ENCODE data around the gene PIK3C2A.

DNA sequence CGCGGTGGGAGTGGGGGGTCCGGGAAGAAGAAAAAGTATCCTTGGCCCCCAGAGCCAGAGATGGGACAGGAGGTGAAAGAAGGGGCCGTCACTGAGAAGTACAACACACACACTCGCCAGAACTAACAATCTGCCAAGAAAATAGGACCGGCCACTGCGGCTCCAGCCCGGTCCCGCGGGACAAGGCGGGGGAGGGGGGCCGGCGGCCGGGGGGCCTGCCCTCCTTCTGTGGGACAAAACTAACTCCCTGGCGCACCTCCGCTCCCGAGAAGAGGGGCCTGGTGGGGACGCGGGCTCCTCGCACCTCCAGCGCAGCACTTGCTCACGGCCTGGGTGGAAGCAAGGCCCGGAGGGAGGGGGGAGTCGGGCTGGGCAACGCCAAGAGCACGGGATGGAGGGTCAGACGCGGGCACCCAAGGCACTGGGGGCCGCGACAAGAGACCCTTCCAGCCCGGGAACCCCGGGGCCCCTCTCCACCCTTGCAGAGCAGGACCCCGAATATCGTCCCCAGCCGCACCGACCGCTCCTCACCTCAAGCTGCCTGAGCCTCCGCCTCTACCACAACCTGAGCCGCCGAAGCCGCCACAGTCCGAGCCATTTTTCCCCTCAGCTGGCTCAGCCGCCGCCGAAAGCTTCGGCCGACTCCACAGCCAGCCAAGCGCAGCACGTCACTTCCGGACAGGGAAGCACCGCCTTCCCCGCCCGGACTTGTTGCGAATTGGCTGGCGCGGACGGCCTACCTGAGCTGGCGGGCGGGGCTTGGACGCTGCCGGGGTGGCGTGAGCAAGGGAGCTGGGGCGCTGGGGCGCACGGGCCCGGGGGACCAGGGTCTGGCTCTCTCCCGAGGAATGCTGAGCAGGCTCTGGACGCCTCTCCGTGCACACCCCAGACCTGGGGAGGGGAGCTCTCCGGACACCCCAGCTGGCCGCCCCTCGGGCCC, at the start of gene PIK3C2A:
- TF ChIP-seq, protein P1, sequence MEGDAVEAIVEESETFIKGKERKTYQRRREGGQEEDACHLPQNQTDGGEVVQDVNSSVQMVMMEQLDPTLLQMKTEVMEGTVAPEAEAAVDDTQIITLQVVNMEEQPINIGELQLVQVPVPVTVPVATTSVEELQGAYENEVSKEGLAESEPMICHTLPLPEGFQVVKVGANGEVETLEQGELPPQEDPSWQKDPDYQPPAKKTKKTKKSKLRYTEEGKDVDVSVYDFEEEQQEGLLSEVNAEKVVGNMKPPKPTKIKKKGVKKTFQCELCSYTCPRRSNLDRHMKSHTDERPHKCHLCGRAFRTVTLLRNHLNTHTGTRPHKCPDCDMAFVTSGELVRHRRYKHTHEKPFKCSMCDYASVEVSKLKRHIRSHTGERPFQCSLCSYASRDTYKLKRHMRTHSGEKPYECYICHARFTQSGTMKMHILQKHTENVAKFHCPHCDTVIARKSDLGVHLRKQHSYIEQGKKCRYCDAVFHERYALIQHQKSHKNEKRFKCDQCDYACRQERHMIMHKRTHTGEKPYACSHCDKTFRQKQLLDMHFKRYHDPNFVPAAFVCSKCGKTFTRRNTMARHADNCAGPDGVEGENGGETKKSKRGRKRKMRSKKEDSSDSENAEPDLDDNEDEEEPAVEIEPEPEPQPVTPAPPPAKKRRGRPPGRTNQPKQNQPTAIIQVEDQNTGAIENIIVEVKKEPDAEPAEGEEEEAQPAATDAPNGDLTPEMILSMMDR (IDR thresholded peaks at IDR 0.05): no peak
- TF ChIP-seq POLR2A (IDR thresholded peaks at IDR 0.05): peak in 3 of 4 donors; percentile 69 to 97 (median 82)

All from esophagus squamous epithelium (tissue), 4 donors.